ENCODE data around the gene MRGPRD.

GRCh38 chr11:69004411-69005182, 23.8 kb upstream of the MRGPRD start:
- TF ChIP-seq CTCF (IDR thresholded peaks at IDR 0.05; ENCODE audit: low read length) (no peak), EZH2phosphoT487 (IDR thresholded peaks at IDR 0.05; ENCODE audit: low read length) (no peak)
